OCI-LY1 (cell line): ENCODE results near the gene EPHA2.

Source experiments
- H2AFZ ChIP-seq: fragments of 200-600 bp; sonication (generic), shearing (Covaris generic); 2 replicates; pipeline ENCODE4 v1.6.0; 2014; ENCODE audit warnings: antibody characterized with exemption, mild to moderate bottlenecking, low read length
- H3F3A ChIP-seq: fragments of 200-600 bp; sonication (generic), shearing (Covaris generic); 2 replicates; pipeline ENCODE4 v1.6.0; 2014; ENCODE audit warnings: mild to moderate bottlenecking, antibody characterized with exemption, low read length, moderate library complexity; ENCODE audit not compliant: insufficient read depth
- H3K27ac ChIP-seq: fragments of 200-600 bp; sonication (generic); 2 replicates; pipeline ENCODE4 v1.5.1; 2014; ENCODE audit warnings: low read length, mixed run types, mild to moderate bottlenecking, low read depth; ENCODE audit not compliant: poor library complexity, severe bottlenecking
- H3K27me3 ChIP-seq: fragments of 200-600 bp; sonication (generic); 2 replicates; pipeline ENCODE4 v1.6.0; 2014; ENCODE audit warnings: antibody characterized with exemption, mild to moderate bottlenecking, low read length, moderate library complexity; ENCODE audit not compliant: insufficient read depth
- H3K36me3 ChIP-seq: fragments of 200-600 bp; sonication (generic); 2 replicates; pipeline ENCODE4 v1.6.1; 2014; ENCODE audit warnings: mild to moderate bottlenecking, antibody characterized with exemption, low read length, moderate library complexity, mixed read lengths; ENCODE audit not compliant: insufficient read depth
- H3K4me1 ChIP-seq: fragments of 200-600 bp; sonication (generic); 2 replicates; pipeline ENCODE4 v1.5.1; 2014; ENCODE audit warnings: mild to moderate bottlenecking, low read length, moderate library complexity; ENCODE audit not compliant: insufficient read depth, severe bottlenecking
- H3K4me2 ChIP-seq: fragments of 200-600 bp; sonication (generic), shearing (Covaris generic); 2 replicates; pipeline ENCODE4 v1.6.1; 2014; ENCODE audit warnings: low read length
- H3K4me3 ChIP-seq: fragments of 200-600 bp; sonication (generic); 2 replicates; pipeline ENCODE4 v1.5.1; 2014; ENCODE audit warnings: low read length, low read depth, mild to moderate bottlenecking, mixed read lengths; ENCODE audit not compliant: poor library complexity, severe bottlenecking
- H3K79me2 ChIP-seq: fragments of 200-600 bp; shearing (Covaris generic); 2 replicates; pipeline ENCODE4 v1.6.1; 2016; ENCODE audit warnings: mixed run types, low read length, mixed read lengths; ENCODE audit not compliant: insufficient read depth
- H3K9ac ChIP-seq: fragments of 200-600 bp; sonication (generic), shearing (Covaris generic); 2 replicates; pipeline ENCODE4 v1.6.1; 2014; ENCODE audit warnings: mild to moderate bottlenecking, low read length, mixed read lengths
- H3K9me2 ChIP-seq: fragments of 200-600 bp; sonication (generic), shearing (Covaris generic); 2 replicates; pipeline ENCODE4 v1.6.1; 2014; ENCODE audit warnings: low read depth, mild to moderate bottlenecking, low read length, mixed read lengths
- H3K9me3 ChIP-seq: fragments of 200-600 bp; shearing (Covaris generic); 2 replicates; pipeline ENCODE4 v1.6.1; 2014; ENCODE audit warnings: low read length, mixed read lengths
- H4K20me1 ChIP-seq: fragments of 200-600 bp; sonication (generic), shearing (Covaris generic); 2 replicates; pipeline ENCODE4 v1.6.0; 2016; ENCODE audit warnings: mild to moderate bottlenecking, low read length; ENCODE audit not compliant: insufficient read depth
- EZH2 ChIP-seq: fragments of 200-600 bp; sonication (generic), shearing (Covaris generic); IDR thresholded peaks from 2 replicates; pipeline ENCODE4 v1.8.0; 2017; ENCODE audit warnings: borderline replicate concordance, mixed run types, mild to moderate bottlenecking, antibody characterized with exemption, low read length, moderate library complexity, mixed read lengths
- TF ChIP-seq, protein P1 (sequence below): fragments of 200-600 bp; sonication (generic), shearing (Covaris generic); IDR thresholded peaks from 2 replicates; pipeline ENCODE4 v1.5.1; 2017; ENCODE audit warnings: mild to moderate bottlenecking, antibody characterized with exemption, low read length, moderate library complexity, mixed read lengths

EPHA2 gene

DNA sequence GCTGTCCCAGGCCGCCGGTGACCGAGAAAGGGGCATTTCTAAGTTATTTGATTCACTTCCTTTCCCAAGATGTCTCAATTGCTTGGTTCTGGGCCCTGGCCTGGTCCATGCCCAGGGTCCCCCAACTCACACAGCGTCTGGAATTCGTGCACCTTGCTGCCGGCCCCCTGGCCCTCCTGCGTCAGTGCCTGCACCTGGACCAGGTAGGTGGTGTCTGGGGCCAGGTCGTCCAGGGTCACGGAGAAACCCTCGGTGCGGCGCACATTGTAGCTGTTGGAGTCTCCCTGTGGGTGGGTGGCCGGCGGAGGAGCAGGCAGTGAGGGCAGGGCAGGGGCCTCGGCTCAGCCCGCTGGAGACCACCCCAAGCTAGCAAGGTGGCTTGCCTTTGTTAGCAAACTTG lies 21.0 kb downstream of the EPHA2 start:
- H3K79me2 ChIP-seq, result no peaks in the 10 kb centered on the region
- H3K9me2 ChIP-seq, result no peaks in the 10 kb centered on the region

DNA sequence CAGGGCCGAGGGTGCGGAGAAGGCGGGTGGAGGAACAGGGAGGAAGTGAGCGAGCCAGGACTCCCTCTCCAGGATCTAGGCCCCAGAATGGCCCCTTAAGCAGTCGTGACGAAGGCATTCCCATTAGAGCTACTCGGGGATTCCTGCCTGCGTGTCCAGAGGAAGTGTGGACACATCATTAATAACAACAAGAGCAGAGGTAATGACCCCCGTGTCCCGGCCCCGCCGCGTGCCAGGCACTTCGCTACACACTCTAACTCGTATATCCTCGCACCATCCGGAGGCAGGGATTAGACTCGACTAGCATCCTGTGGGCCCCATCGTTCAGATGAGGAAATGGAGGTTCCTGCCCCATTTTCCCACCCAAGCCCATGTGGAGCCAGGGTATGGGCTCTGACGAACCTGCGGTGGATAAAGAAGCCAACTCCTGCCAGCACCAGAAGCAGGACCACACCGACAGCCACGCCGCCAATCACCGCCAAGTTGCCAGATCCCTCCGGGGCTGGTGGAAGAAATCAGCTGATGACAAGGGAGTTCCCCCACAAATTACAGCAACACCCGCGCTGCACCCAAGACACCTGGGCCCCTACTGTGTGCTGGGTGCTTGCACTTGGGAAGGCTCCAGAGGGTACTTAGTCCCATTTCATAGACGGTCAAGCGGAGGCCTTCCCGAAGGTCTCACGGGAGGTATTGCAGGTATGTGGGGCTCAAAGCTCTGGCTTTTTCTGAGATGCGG lies 21.6 kb downstream of the EPHA2 start:
- Histone ChIP-seq H3K4me3 (no peak overlapping the region), H4K20me1 (no peaks in the 10 kb centered on the region), H3K4me2 (no peak overlapping the region), H3K27ac (no peak overlapping the region), H2AFZ (no peak overlapping the region), H3K4me1 (no peaks in the 10 kb centered on the region), H3F3A (no peaks in the 10 kb centered on the region), H3K36me3 (no peaks in the 10 kb centered on the region), H3K27me3 (peaks cover 18% of the 10 kb centered on the region), H3K9me2 (no peaks in the 10 kb centered on the region), H3K9ac (no peak overlapping the region), H3K79me2 (no peaks in the 10 kb centered on the region), H3K9me3 (no peaks in the 10 kb centered on the region)
- TF ChIP-seq, protein P1, sequence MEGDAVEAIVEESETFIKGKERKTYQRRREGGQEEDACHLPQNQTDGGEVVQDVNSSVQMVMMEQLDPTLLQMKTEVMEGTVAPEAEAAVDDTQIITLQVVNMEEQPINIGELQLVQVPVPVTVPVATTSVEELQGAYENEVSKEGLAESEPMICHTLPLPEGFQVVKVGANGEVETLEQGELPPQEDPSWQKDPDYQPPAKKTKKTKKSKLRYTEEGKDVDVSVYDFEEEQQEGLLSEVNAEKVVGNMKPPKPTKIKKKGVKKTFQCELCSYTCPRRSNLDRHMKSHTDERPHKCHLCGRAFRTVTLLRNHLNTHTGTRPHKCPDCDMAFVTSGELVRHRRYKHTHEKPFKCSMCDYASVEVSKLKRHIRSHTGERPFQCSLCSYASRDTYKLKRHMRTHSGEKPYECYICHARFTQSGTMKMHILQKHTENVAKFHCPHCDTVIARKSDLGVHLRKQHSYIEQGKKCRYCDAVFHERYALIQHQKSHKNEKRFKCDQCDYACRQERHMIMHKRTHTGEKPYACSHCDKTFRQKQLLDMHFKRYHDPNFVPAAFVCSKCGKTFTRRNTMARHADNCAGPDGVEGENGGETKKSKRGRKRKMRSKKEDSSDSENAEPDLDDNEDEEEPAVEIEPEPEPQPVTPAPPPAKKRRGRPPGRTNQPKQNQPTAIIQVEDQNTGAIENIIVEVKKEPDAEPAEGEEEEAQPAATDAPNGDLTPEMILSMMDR, result no peak
- no peak for TF ChIP-seq EZH2

More for the DNA sequence above, 21.0 kb downstream of the EPHA2 start:
- H3K4me1 ChIP-seq, result no peaks in the 10 kb centered on the region
- TF ChIP-seq EZH2, result no peak
- TF ChIP-seq, protein P1, result no peak
- no peak overlapping the region for H3K9ac ChIP-seq
- no peak overlapping the region for H3K4me3 ChIP-seq
- H3K36me3 ChIP-seq, result no peaks in the 10 kb centered on the region
- H3K4me2 ChIP-seq, result no peak overlapping the region
- H2AFZ ChIP-seq, result no peak overlapping the region
- H3K27ac ChIP-seq, result no peak overlapping the region
- H3K9me3 ChIP-seq, result no peaks in the 10 kb centered on the region
- H4K20me1 ChIP-seq, result no peaks in the 10 kb centered on the region
- H3K27me3 ChIP-seq, result peaks cover 24% of the 10 kb centered on the region
- no peaks in the 10 kb centered on the region for H3F3A ChIP-seq

DNA sequence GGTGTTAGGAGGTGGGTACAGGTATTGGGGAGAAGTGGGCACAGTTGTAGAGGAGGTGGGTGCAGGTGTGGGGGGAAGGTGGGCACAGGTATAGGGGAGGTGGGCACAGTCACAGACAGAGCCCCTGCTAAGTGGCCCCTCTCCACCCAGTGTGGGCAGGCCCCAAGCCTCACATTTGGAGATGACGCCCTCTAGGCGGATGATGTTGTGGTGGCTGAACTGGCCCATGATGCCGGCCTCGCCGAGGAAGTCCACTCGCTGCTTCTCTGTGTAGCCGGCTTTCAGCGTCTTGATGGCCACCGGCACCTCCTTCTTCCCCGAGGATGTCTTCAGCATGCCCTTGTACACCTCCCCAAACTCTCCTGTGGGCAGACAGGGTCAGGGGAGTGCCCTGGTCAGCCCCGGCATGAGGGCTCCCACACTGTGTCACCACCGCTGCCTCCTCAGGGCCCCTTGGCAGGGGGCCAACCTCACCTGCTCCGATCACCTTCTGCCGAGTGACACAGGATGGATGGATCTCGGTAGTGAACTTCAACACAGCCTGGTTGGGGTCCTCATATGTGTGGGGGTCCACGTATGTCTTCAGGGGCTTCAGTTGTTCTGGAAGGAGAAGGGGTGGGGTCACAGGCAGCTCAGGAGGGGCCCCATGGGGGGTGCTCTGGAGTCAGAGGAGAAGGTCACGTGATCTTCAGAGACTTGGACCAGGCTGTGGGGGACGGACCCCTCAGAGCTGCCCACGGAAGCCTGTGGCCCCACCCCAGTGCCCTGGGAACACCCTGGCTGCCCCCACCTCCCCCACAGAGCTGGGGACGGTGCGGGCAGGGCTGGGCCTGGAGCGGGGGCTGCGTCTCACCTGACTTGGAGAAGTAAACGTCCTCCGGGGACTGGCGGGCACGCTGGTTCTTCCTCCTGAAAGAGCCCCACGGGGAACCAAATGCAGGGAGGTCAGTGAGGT lies 22.6 kb downstream of the EPHA2 start:
- Histone ChIP-seq H3K36me3 (no peaks in the 10 kb centered on the region), H3F3A (no peaks in the 10 kb centered on the region), H3K9me3 (no peaks in the 10 kb centered on the region), H3K9me2 (no peaks in the 10 kb centered on the region), H3K27me3 (peaks cover 21% of the 10 kb centered on the region), H3K4me2 (no peak overlapping the region), H4K20me1 (no peaks in the 10 kb centered on the region), H3K4me1 (no peaks in the 10 kb centered on the region), H3K27ac (no peak overlapping the region), H2AFZ (no peak overlapping the region), H3K4me3 (no peak overlapping the region), H3K9ac (no peak overlapping the region), H3K79me2 (no peaks in the 10 kb centered on the region)
- TF ChIP-seq, protein P1, result no peak
